Common myeloid progenitor, CD34-positive (primary cell): ENCODE results near the gene C3.
A peak's percentile ranks its signal among the peaks of the same experiment; 100 is the strongest.
"Not testable (repeated sequence)": the region's sequence is repeated elsewhere in the genome, so short reads cannot be mapped to it uniquely, and the experiment has no call there.

Experiments used
- CTCF ChIA-PET: fragments of 350-600 bp; sonication (Branson Sonifier 250); formaldehyde crosslinking; loops from one replicate; lab custom pipeline; 2021; ENCODE audit warnings: antibody characterized with exemption; lab: Charles Lee
- POLR2A ChIA-PET: fragments of 350-600 bp; sonication (Branson Sonifier 250); formaldehyde crosslinking; loops from one replicate; lab custom pipeline; 2021; ENCODE audit warnings: antibody characterized with exemption; lab: Charles Lee
- DNase-seq, 3 donors: peaks; one replicate each; pipeline versions ENCODE4 v3.0.0 to v3.0.0-alpha.2; 2013
- H3K27ac ChIP-seq, 2 experiments: 1 replicate in 1 of 2; 2 replicates in 1 of 2; pipeline ENCODE4 v1.7.0; 2013; ENCODE audit warnings: inconsistent platforms in 2 of 2, low read length in 2 of 2, mild to moderate bottlenecking in 2 of 2, low read depth in 1 of 2, moderate library complexity in 1 of 2; ENCODE audit not compliant: severe bottlenecking in 2 of 2, insufficient read depth in 1 of 2, poor library complexity in 1 of 2
- H3K27me3 ChIP-seq, 5 experiments: replicated peaks in 2 of 5; 1 replicate in 3 of 5; 2 replicates in 2 of 5; pipeline versions ENCODE4 v1.6.1 to v1.7.0; 2013; ENCODE audit warnings: low read length in 4 of 5, mild to moderate bottlenecking in 2 of 5, moderate library complexity in 2 of 5, inconsistent platforms in 1 of 5; ENCODE audit not compliant: insufficient read depth in 5 of 5, control insufficient read depth in 4 of 5
- H3K36me3 ChIP-seq, 4 experiments: 1 replicate in 2 of 4; 2 replicates in 2 of 4; pipeline versions ENCODE4 v1.6.1 to v1.7.0; 2013; ENCODE audit warnings: low read length in 3 of 4, control low read depth in 1 of 4, mild to moderate bottlenecking in 1 of 4; ENCODE audit not compliant: control insufficient read depth in 4 of 4, insufficient read depth in 4 of 4
- H3K4me1 ChIP-seq, 4 experiments: 1 replicate in 3 of 4; 2 replicates in 1 of 4; pipeline versions ENCODE4 v1.6.1 to v1.7.1; 2013; ENCODE audit warnings: low read length in 3 of 4, mild to moderate bottlenecking in 3 of 4, control low read depth in 1 of 4, inconsistent platforms in 1 of 4, moderate library complexity in 1 of 4; ENCODE audit not compliant: control insufficient read depth in 4 of 4, insufficient read depth in 4 of 4; ENCODE audit errors: control extremely low read depth in 1 of 4
- H3K4me3 ChIP-seq, 7 experiments: 1 replicate in 4 of 7; 2 replicates in 3 of 7; pipeline versions ENCODE4 v1.5.1 to v1.7.0; 2013; ENCODE audit warnings: mild to moderate bottlenecking in 7 of 7, low read length in 6 of 7, moderate library complexity in 6 of 7, inconsistent platforms in 2 of 7, low read depth in 2 of 7, control low read depth in 1 of 7; ENCODE audit not compliant: insufficient read depth in 4 of 7, control insufficient read depth in 1 of 7; ENCODE audit errors: extremely low read depth in 1 of 7
- H3K9me3 ChIP-seq, 5 experiments: 1 replicate in 4 of 5; 2 replicates in 1 of 5; pipeline versions ENCODE4 v1.6.1 to v1.7.1; 2013; ENCODE audit warnings: low read length in 4 of 5, mild to moderate bottlenecking in 2 of 5, inconsistent platforms in 1 of 5, low read depth in 1 of 5, moderate library complexity in 1 of 5; ENCODE audit not compliant: control insufficient read depth in 4 of 5, insufficient read depth in 2 of 5; ENCODE audit errors: control extremely low read depth in 1 of 5
- WGBS: methylation state at CpG from one replicate; pipeline ENCODE4 v1.1.5; 2013; ENCODE audit not compliant: insufficient coverage; 5-methylcytosine and 5-hydroxymethylcytosine counted together

The C3 gene

DNA sequence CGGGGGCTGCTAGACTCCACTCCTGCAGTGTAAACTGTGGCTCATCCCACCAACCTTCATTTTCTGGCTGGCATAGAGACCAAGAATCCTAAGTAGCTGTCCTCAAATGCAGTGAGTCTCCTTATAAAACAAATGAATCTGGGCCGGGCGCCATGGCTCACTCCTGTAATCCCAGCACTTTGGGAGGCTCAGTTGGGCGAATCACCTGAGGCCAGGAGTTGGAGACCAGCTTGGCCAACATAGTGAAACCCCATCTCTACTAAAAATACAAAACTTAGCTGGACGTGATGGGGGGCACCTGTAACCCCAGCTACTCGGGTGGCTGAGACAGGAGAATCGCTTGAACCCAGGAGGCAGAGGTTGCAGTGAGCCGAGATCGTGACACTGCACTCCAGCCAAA is 80.1 kb downstream of the C3 start:
- peaks cover 0 to 21% (median 19%) of the 10 kb centered on the region in 4 experiments for H3K4me1 ChIP-seq
- POLR2A ChIA-PET, DNase-seq, H3K27ac ChIP-seq, H3K4me3 ChIP-seq, H3K36me3 ChIP-seq, H3K9me3 ChIP-seq: not testable (repeated sequence)
- CTCF ChIA-PET, result interaction anchor here (0.8 kb wide), 1 partner anchor 41 kb away, joined by 4 read pairs; no protein-coding TSS in a partner anchor
- peaks cover 0 to 62% (median 25%) of the 10 kb centered on the region in 5 experiments for H3K27me3 ChIP-seq
- WGBS, result 94% methylated on average over 5 of the region's 9 CpGs

DNA sequence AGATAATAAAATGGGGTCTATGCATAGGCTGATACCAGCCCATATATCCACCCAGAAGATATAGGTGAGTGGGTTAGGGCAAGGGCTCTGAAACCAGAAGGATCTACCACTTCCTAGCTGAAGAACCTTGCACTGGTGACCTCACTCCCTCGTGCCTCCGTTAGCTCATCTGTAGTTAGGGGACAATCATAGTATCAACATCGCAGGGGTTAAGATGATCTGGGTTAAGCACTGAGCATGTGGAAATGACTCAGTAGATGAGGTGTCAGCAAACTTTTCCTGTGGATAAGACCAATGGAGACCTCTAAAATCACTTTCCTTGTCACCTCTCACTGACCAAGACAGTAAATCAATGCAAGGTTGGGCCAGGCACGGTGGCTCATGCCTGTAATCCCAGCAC is 81.0 kb downstream of the C3 start:
- CTCF ChIA-PET, result interaction anchor here (2.0 kb wide), 1 partner anchor 224 kb away, joined by 5 read pairs; no protein-coding TSS in a partner anchor
- H3K4me1 ChIP-seq, result peaks cover 0 to 21% (median 19%) of the 10 kb centered on the region in 4 experiments
- H3K36me3 ChIP-seq, result no peaks in the 10 kb centered on the region
- DNase-seq, result peak in 2 of 3 donors; percentile 12 to 27
- H3K27ac ChIP-seq, result no peak overlapping the region
- peaks cover 0 to 53% (median 22%) of the 10 kb centered on the region in 5 experiments for H3K27me3 ChIP-seq
- no peaks in the 10 kb centered on the region for H3K9me3 ChIP-seq
- no peak overlapping the region for H3K4me3 ChIP-seq
- POLR2A ChIA-PET, result no interaction called here
- 53% methylated on average over 3 of the region's 4 CpGs for WGBS

DNA sequence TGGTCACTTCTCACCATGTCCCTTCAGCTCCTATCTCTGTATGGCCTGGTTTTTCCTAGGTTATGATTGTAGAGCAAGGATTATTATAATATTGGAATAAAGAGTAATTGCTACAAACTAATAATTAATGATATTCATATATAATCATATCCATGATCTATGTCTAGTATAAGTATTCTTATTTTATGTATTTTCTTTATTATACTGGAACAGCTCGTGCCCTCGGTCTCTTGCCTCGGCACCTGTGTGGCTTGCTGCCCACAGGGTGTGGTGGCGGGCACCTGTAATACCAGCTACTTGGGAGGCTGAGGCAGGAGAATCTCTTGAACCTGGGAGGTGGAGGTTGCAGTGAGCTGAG is 87.0 kb downstream of the C3 start:
- POLR2A ChIA-PET, DNase-seq, H3K4me3 ChIP-seq, H3K4me1 ChIP-seq, H3K27ac ChIP-seq, H3K36me3 ChIP-seq, H3K9me3 ChIP-seq: not testable (repeated sequence)
- peaks cover 0 to 12% (median 6%) of the 10 kb centered on the region in 5 experiments for H3K27me3 ChIP-seq
- no CpG with 5 or more reads among the region's 4 CpGs for WGBS
- CTCF ChIA-PET, result interaction anchor here (0.9 to 1.8 kb wide), 10 partner anchors 9 to 507 kb away, joined by 3 to 8 read pairs (median 3); partner anchors contain the start of gene C3

DNA sequence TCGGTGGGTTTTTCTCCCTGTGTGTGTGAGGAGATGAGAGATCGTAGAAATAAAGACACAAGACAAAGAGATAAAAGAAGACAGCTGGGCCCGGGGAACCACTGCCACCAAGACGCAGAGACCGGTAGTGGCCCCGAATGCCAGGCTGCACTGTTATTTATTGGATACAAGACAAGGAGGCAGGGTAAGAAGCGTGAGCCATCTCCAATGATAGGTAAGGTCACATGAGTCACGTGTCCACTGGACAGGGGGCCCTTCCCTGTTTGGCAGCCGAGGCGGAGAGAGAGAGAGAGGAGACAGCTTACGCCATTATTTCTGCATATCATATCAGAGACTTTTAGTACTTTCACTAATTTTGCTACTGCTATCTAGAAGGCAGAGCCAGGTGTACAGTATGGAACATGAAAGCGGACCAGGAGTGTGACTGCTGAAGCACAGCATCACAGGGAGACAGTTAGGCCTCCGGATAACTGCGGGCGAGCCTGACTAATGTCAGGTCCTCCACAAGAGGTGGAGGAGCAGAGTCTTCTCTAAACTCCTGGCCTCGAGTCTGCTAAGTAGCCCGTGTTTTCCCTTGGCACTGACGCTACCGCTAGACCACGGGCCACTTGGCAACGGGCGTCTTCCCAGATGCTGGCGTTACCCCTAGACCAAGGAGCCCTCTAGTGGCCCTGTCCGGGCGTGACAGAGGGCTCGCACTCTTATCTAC is 87.5 kb downstream of the C3 start:
- H3K36me3 ChIP-seq, H3K4me1 ChIP-seq, H3K4me3 ChIP-seq, H3K27ac ChIP-seq, H3K9me3 ChIP-seq, H3K27me3 ChIP-seq, POLR2A ChIA-PET: not testable (repeated sequence)
- CTCF ChIA-PET, result interaction anchor here (0.8 to 1.8 kb wide), 13 partner anchors 9 to 506 kb away, joined by 3 to 8 read pairs (median 3); partner anchors contain the start of gene C3
- 52% methylated on average over 19 of the region's 26 CpGs for WGBS
- DNase-seq, result peak; percentile 44 to 60 (median 58)

DNA sequence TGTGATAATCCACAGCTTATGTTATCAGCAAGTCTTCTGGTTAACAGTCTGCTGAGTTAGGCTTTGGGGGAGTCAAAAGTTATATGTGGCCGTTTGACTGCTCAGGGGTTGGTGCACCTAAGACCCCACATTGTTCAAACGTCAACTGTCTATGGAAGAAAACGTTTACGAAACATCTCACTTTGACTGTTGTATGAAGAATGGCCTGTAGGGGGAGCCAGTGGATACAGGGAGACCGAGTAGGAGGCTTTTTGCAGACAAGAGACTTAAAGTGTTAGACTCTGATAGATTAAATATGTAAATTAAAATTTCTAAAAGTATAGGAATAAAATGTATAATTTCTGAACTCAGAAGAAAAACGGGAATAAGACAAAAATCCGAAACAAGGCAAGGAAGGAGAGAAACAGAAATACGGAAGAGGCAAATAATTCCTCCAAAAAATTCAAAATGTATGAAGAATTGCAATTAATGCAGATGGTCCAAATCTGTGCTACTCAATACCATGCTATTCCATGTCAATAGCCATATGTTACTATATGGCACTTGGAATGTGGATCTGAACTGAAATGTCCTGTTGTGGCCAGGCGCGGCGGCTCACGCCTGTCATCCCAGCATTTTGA is 88.3 kb downstream of the C3 start:
- CTCF ChIA-PET, result interaction anchor here (0.6 to 2.3 kb wide), 15 partner anchors 10 to 506 kb away, joined by 3 to 10 read pairs (median 5); no protein-coding TSS in a partner anchor
- Histone ChIP-seq H3K4me3 (no peak overlapping the region), H3K27me3 (peaks cover 0 to 4% (median 3%) of the 10 kb centered on the region in 5 experiments), H3K36me3 (no peaks in the 10 kb centered on the region), H3K27ac (no peak overlapping the region), H3K4me1 (no peaks in the 10 kb centered on the region), H3K9me3 (no peaks in the 10 kb centered on the region)
- peak; percentile 83 to 91 (median 85) for DNase-seq
- POLR2A ChIA-PET, result no interaction called here
- 63% methylated on average over 8 of the region's 12 CpGs for WGBS
